ENCODE data around the gene PCDH15. TPM values are rescaled to one million over a fixed set of nuclear protein-coding genes. Genes with fewer than 3 reads are reported as not detected.

Gene PCDH15
- total and polyA plus RNA-seq, 9 donors: 0.10 to 1.2 (median 0.49) TPM

DNA sequence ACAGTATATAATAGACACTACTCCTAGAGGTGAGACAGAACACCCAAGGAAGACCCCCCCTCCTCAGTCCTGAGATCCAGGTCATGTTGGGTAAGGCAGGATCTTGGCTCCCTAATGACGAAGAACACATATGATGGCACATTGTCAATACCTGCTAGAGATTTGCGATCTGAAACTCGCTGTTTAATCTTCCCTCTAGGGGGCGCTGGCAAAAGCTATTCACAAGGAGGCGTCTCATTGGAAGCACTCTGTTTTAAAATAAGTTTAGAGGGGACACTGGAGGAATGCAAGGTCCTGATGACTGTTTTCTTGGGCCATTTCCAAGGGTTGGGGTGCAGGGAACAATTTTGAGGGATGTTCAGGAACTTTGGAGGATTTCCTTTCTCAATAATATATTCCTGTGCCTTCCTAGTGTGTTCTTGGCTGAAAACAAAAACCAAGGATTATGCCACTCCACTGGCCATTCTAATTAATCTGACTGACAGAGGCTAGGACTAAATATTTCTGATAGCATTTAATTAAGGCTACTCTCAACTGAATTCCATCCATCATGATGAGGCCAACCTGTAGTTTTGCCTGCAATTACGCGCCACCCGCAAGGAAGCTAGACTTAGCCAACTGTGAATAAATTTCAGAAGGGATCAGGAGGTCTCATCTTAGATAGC lies 1014.7 kb downstream of the PCDH15 start:
- Histone ChIP-seq H3K4me3 (ENCODE audit: low read length) (no peak overlapping the region), H3K27me3 (ENCODE audit: control insufficient read depth, insufficient read depth, low read length) (no peaks in the 10 kb centered on the region), H3K4me1 (ENCODE audit: control insufficient read depth, insufficient read depth, low read length) (no peaks in the 10 kb centered on the region), H3K9me3 (replicated peaks; ENCODE audit: control insufficient read depth, low read depth, low read length) (peaks cover 3% of the 10 kb centered on the region), H3K27ac (ENCODE audit: low read length) (no peak overlapping the region), H3K36me3 (ENCODE audit: control insufficient read depth, insufficient read depth, low read length) (no peaks in the 10 kb centered on the region)
- DNase-seq: no peak
- WGBS (ENCODE audit: insufficient coverage): 57% methylated on average over 6 of the region's 8 CpGs

DNA sequence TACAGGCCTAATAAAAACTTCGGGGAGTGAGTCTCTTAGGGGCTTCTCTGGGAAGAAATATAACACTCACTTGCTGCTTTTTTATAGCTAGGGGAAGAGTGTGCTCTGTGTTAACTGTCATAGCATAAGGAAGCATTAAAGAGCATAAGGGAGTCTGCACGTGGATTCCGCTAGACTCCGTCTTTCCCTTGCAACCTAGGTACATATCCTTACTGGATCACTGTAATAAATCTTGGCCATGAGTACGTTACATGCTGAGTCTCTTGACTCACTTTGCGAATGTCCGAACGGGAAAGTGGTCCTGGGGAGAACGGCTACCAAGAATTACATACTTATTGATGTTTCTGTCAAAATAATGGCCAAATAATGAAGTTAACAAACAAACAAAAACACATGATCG lies 1029.3 kb downstream of the PCDH15 start:
- 15% methylated on average over 4 of the region's 10 CpGs for WGBS (ENCODE audit: insufficient coverage)

DNA sequence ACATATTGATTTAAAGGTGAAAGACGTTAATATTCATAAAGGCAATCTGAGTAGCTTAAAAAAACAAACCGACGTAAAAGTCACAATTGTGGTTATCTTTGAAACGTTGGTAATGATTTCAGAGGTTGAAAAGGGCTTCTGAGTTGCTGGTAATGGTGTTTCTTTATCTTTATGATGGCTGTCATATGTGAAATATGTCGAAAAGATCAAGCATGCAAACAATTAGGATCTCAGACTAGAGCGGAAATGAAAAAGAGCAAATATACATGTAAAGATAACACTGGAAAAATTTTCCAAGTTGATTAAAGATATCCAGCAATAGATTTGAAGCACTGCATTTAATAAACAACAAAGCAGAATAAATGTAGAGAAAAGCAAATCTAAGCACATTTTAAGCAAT lies 1030.1 kb downstream of the PCDH15 start:
- Histone ChIP-seq H3K36me3 (ENCODE audit: control insufficient read depth, insufficient read depth, low read length) (no peaks in the 10 kb centered on the region), H3K9me3 (replicated peaks; ENCODE audit: control insufficient read depth, low read depth, low read length) (no peaks in the 10 kb centered on the region), H3K4me1 (ENCODE audit: control insufficient read depth, insufficient read depth, low read length) (no peaks in the 10 kb centered on the region), H3K27ac (ENCODE audit: low read length) (no peak overlapping the region), H3K4me3 (ENCODE audit: low read length) (no peak overlapping the region), H3K27me3 (ENCODE audit: control insufficient read depth, insufficient read depth, low read length) (no peaks in the 10 kb centered on the region)
- WGBS (ENCODE audit: insufficient coverage): 13% methylated on average over 1 of the region's 6 CpGs
- no peak for DNase-seq

More for the DNA sequence above, 1029.3 kb downstream of the PCDH15 start:
- no peak for DNase-seq
- H3K9me3 ChIP-seq (replicated peaks; ENCODE audit: control insufficient read depth, low read depth, low read length): no peaks in the 10 kb centered on the region
- no peak overlapping the region for H3K4me3 ChIP-seq (ENCODE audit: low read length)
- no peaks in the 10 kb centered on the region for H3K36me3 ChIP-seq (ENCODE audit: control insufficient read depth, insufficient read depth, low read length)
- H3K4me1 ChIP-seq (ENCODE audit: control insufficient read depth, insufficient read depth, low read length): no peaks in the 10 kb centered on the region
- no peaks in the 10 kb centered on the region for H3K27me3 ChIP-seq (ENCODE audit: control insufficient read depth, insufficient read depth, low read length)
- no peak overlapping the region for H3K27ac ChIP-seq (ENCODE audit: low read length)

DNA sequence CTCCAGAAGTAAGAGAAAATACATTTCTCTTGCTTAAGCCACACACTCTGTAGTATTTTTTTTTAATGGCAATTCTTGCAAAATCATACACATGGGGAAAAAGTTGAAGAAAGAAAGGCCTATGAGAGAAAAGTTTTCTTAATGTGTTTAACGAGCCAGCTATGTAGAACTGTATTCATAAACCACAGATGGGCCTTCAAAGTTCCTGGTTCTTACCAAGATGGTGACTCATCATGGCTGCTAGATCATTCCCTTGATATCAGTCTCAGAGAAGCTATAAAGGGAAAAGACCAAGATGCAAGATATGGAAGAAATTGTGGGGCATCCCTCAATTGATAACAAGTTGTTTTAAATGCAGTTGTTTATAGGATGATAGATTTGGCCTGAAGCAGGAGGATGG lies 1035.7 kb downstream of the PCDH15 start:
- Histone ChIP-seq H3K4me3 (ENCODE audit: low read length) (no peak overlapping the region), H3K9me3 (replicated peaks; ENCODE audit: control insufficient read depth, low read depth, low read length) (no peaks in the 10 kb centered on the region), H3K27me3 (ENCODE audit: control insufficient read depth, insufficient read depth, low read length) (no peaks in the 10 kb centered on the region), H3K4me1 (ENCODE audit: control insufficient read depth, insufficient read depth, low read length) (no peaks in the 10 kb centered on the region), H3K36me3 (ENCODE audit: control insufficient read depth, insufficient read depth, low read length) (no peaks in the 10 kb centered on the region), H3K27ac (ENCODE audit: low read length) (no peak overlapping the region)
- no CpG with 5 or more reads among the region's 1 CpG for WGBS (ENCODE audit: insufficient coverage)
- DNase-seq: no peak

DNA sequence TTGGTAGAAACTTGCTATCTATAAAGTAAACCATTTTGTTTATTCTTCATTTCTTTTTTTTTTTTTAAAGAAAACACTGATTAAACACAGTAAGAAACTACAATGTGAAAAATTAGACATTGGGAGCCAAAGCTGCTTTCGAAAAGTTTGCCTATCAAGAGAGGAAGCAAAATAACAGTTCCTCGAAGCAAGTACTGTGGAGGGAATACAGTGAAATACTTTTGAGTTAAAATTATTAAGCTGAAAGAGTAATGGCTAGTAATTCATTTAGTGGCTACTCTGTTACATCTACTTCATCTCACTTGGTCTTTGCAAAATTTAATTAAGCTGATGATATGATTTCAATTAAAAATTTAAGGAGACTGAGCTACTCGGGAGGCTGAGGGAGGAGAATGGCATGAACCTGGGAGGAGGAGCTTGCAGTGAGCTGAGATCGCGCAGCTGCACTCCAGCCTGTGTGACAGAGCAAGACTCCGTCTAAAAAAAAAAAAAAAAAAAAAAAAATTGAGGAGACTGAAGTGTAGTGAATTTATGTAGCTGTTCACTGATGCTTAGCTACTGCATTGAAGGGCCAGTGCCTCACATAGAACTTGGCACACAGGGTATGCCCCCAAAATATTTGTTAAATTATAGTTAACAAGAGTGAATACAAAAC lies 1046.3 kb downstream of the PCDH15 start:
- WGBS (ENCODE audit: insufficient coverage): 0% methylated on average over 1 of the region's 6 CpGs
- H3K36me3 ChIP-seq (ENCODE audit: control insufficient read depth, insufficient read depth, low read length): no peaks in the 10 kb centered on the region
- DNase-seq: peak; percentile 1
- no peak overlapping the region for H3K27ac ChIP-seq (ENCODE audit: low read length)
- H3K9me3 ChIP-seq (replicated peaks; ENCODE audit: control insufficient read depth, low read depth, low read length): no peaks in the 10 kb centered on the region
- H3K4me3 ChIP-seq (ENCODE audit: low read length): no peak overlapping the region
- no peaks in the 10 kb centered on the region for H3K4me1 ChIP-seq (ENCODE audit: control insufficient read depth, insufficient read depth, low read length)
- no peaks in the 10 kb centered on the region for H3K27me3 ChIP-seq (ENCODE audit: control insufficient read depth, insufficient read depth, low read length)
